ENCODE data around the gene CCDC171. TPM values are rescaled to one million over a fixed set of nuclear protein-coding genes. Genes with fewer than 3 reads are reported as not detected.

The CCDC171 gene
- polyA plus RNA-seq, 3 donors = 0.08 to 0.17 (median 0.10) TPM

- intact Hi-C loops (cut with micrococcal nuclease) = no loop called here
- H3K36me3 Mint-ChIP-seq = no peaks in the 10 kb centered on the region
- no peak for TF ChIP-seq CTCF (IDR thresholded peaks at IDR 0.05)
These were observed 168.0 kb downstream of the CCDC171 start for GRCh38 chr9:15720861-15721260.

GRCh38 chr9:15722888-15723287 is 170.0 kb downstream of the CCDC171 start:
- Histone ChIP-seq H3K4me1 (ENCODE audit: control insufficient read depth in 1 of 2, insufficient read depth in 2 of 2, low read length in 2 of 2) (no peaks in the 10 kb centered on the region), H2AFZ (ENCODE audit: insufficient read depth, low read depth, low read length, poor library complexity, severe bottlenecking) (no peak overlapping the region), H3K4me3 (replicated peaks in 1 of 3; ENCODE audit: low read depth in 2 of 3, low read length in 3 of 3) (no peak overlapping the region), H3K27me3 (ENCODE audit: control insufficient read depth in 2 of 2, insufficient read depth in 2 of 2, low read length in 2 of 2) (no peaks in the 10 kb centered on the region), H3K36me3 (replicated peaks in 1 of 2; ENCODE audit: control insufficient read depth in 1 of 2, insufficient read depth in 2 of 2, low read length in 2 of 2) (no peaks in the 10 kb centered on the region), H3K79me2 (ENCODE audit: insufficient read depth, low read length) (no peaks in the 10 kb centered on the region), H3K4me2 (replicated peaks; ENCODE audit: extremely low read depth, low read length, poor library complexity, severe bottlenecking) (no peak overlapping the region), H3K9ac (ENCODE audit: insufficient read depth, low read length, poor library complexity, severe bottlenecking) (no peak overlapping the region), H3K9me3 (replicated peaks in 1 of 2; ENCODE audit: control insufficient read depth in 1 of 2, insufficient read depth in 1 of 2, low read length in 2 of 2) (no peaks in the 10 kb centered on the region), H4K20me1 (ENCODE audit: insufficient read depth, low read length) (no peaks in the 10 kb centered on the region), H3K27ac (ENCODE audit: low read depth in 1 of 2, low read length in 2 of 2) (no peak overlapping the region)
- no peak for TF ChIP-seq CTCF (IDR thresholded peaks at IDR 0.05)
- Mint-ChIP-seq H3K4me1 (no peaks in the 10 kb centered on the region), H3K4me3 (no peak overlapping the region), H3K9me3 (no peaks in the 10 kb centered on the region), H3K36me3 (no peaks in the 10 kb centered on the region), H3K27me3 (ENCODE audit: low read depth in 3 of 3) (no peaks in the 10 kb centered on the region), H3K27ac (no peak overlapping the region)
- no peak for DNase-seq
- intact Hi-C loops (cut with micrococcal nuclease) = no loop called here
- WGBS (ENCODE audit: insufficient coverage) = 86% methylated on average over 4 of the region's 5 CpGs

More at GRCh38 chr9:15720861-15721260, 168.0 kb downstream of the CCDC171 start:
- H3K27ac ChIP-seq (ENCODE audit: low read depth in 1 of 2, low read length in 2 of 2) = no peak overlapping the region
- no peak overlapping the region for H3K4me2 ChIP-seq (replicated peaks; ENCODE audit: extremely low read depth, low read length, poor library complexity, severe bottlenecking)
- Mint-ChIP-seq H3K9me3 (peaks cover 0 to 6% (median 0%) of the 10 kb centered on the region in 7 donors), H3K4me1 (no peaks in the 10 kb centered on the region), H3K27me3 (ENCODE audit: low read depth in 3 of 3) (peaks cover 0 to 2% (median 0%) of the 10 kb centered on the region in 3 donors), H3K27ac (no peak overlapping the region), H3K4me3 (no peak overlapping the region)
- H2AFZ ChIP-seq (ENCODE audit: insufficient read depth, low read depth, low read length, poor library complexity, severe bottlenecking) = no peak overlapping the region
- no peaks in the 10 kb centered on the region for H3K9me3 ChIP-seq (replicated peaks in 1 of 2; ENCODE audit: control insufficient read depth in 1 of 2, insufficient read depth in 1 of 2, low read length in 2 of 2)
- H3K79me2 ChIP-seq (ENCODE audit: insufficient read depth, low read length) = no peaks in the 10 kb centered on the region
- no peak for DNase-seq
- no peaks in the 10 kb centered on the region for H4K20me1 ChIP-seq (ENCODE audit: insufficient read depth, low read length)
- no peak overlapping the region for H3K9ac ChIP-seq (ENCODE audit: insufficient read depth, low read length, poor library complexity, severe bottlenecking)
- H3K36me3 ChIP-seq (replicated peaks in 1 of 2; ENCODE audit: control insufficient read depth in 1 of 2, insufficient read depth in 2 of 2, low read length in 2 of 2) = no peaks in the 10 kb centered on the region
- no peaks in the 10 kb centered on the region for H3K27me3 ChIP-seq (ENCODE audit: control insufficient read depth in 2 of 2, insufficient read depth in 2 of 2, low read length in 2 of 2)
- H3K4me1 ChIP-seq (ENCODE audit: control insufficient read depth in 1 of 2, insufficient read depth in 2 of 2, low read length in 2 of 2) = no peaks in the 10 kb centered on the region
- no peak overlapping the region for H3K4me3 ChIP-seq (replicated peaks in 1 of 3; ENCODE audit: low read depth in 2 of 3, low read length in 3 of 3)
- WGBS (ENCODE audit: insufficient coverage) = no CpG with 5 or more reads among the region's 1 CpG

All from CD14-positive monocyte (primary cell).